Stimulated activated CD4-positive, alpha-beta T cell treated with anti-CD3 and anti-CD28 coated beads, Interleukin-12 subunit alpha, Interleukin-12 subunit beta, amount 100 ng/mL, for 24 hours (primary cell): ENCODE results near the gene NCL.

Experiments
- DNase-seq, 2 experiments: peaks; one replicate each; pipeline ENCODE4 v3.0.0-alpha.2; 2020; ENCODE audit warnings: low read depth in 2 of 2

The NCL gene, protein sequence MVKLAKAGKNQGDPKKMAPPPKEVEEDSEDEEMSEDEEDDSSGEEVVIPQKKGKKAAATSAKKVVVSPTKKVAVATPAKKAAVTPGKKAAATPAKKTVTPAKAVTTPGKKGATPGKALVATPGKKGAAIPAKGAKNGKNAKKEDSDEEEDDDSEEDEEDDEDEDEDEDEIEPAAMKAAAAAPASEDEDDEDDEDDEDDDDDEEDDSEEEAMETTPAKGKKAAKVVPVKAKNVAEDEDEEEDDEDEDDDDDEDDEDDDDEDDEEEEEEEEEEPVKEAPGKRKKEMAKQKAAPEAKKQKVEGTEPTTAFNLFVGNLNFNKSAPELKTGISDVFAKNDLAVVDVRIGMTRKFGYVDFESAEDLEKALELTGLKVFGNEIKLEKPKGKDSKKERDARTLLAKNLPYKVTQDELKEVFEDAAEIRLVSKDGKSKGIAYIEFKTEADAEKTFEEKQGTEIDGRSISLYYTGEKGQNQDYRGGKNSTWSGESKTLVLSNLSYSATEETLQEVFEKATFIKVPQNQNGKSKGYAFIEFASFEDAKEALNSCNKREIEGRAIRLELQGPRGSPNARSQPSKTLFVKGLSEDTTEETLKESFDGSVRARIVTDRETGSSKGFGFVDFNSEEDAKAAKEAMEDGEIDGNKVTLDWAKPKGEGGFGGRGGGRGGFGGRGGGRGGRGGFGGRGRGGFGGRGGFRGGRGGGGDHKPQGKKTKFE

DNA sequence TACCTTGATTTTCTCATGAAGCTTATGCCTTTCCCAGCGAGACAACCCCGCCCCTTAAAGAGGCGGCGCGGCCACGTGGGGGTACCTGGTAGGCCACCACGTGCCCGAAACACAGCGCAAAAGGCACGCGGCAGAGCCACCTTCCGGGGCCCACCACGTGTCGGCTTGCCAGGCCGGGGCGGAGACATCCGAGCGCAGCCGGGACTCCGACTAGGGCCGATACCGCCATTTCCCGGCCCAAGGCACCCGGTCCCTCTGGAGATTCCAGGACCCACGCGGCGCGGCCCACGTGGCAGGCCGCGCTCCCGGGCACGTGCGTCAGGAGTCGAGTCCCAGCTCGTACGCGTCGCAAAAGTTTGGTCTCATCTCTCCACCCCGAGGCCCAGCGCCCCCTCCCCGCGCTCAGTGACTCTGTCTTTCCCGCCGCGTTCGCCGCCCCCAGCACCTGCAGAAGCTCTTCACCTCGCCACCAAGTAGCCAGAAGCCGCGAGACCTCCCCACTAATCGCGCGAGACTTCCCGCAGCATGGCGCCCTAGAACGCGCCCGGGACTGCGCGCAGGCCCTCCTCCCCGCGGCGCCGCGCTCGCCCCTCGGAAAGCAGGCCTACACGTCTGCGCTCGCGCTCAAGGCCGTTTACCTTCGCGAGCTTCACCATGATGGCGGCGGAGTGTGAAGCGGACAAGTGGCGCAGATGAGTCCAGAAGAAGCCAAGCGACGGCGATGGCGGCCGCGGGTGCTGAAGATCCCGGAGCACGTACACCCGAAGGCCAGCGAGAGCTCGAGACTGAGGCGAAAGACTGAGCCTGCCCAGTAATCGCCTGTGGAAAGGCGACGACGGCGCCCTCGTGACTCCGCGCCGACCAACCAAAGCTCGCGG, at the start of gene NCL:
Gene NCL (minus strand): TSS at position 787 of the 878 bp plus-strand sequence. CDS start 131 bp downstream, at position 656.
- peak; percentile 70 to 79 for DNase-seq

DNA sequence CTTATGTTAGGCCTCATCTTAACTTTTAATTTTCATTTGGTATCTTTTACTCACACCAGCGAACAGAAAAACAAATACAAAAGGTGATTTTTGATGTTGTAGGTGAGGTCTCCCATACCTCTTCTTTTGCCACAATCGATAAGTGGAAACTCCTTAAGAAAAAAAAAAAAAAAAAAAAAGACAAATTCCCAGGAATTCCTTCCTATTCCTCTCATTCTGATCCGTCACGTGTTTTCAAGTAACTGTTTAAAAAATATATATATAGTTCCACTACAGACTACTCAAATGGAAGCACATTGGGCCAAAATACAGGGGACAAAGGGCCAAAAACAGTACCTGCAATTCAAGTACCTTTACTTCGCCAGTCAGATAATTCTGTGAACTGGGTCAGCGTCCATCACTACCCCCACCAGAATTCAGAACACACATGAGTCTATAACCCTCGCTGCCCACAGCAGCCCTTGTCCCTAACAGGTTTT, 49.5 kb upstream of the NCL start:
- no peak for DNase-seq

DNA sequence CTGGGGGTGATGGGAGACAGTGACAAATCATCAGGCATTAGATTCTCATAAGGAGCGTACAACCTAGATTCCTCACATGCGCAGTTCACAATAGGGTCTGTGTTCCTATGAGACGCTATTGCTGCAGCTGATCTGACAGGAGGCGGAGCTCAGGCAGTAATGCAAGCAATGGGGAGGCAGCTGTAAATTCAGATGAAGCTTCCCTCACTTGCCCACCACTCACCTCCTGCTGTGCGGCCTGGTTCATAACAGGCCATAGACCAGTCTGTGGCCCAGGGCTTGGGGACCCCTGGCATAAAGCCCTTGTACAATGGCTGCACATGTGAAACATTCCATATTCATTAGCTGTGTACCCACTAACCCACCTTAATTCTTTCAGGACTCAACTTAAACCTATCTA, 47.9 kb upstream of the NCL start:
- DNase-seq, result no peak

DNA sequence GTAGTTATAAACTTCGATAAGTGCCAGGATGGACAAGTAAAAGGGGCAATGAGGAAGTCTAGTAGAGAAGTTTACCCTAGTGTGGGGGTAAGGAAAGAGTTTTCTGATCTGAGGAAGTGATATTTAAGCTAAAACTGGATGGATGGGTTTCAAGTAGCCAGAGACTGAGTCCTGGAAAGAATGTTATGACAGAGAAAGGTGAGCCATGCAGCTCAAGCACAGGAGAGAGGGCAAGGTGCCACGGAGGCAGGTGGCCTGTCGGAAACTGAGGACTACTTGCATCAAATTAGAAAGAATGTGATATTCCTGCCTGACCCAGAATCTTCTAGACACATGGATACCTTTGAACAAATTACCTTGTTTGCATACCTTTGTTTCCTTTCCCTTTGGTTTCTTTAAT, 39.5 kb upstream of the NCL start:
- DNase-seq, result no peak

DNA sequence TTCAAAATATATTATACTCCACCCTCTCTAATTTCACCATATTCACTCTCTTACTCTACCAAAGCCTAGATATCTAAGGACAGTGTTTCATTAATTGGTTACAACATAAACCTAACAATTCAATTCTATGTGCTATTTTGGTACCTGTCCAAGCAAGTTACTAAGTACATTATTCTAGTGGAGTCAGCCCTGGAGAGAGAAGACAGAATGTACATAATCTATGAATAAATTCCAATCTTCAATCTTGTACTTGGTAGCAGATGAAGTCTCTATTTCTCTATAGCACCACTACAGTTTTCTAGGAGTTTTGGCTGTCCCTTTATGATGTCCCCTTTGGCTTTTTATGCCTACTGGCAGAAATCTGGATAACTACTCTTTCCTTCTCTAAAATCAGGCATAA, 38.3 kb upstream of the NCL start:
- DNase-seq, result no peak

DNA sequence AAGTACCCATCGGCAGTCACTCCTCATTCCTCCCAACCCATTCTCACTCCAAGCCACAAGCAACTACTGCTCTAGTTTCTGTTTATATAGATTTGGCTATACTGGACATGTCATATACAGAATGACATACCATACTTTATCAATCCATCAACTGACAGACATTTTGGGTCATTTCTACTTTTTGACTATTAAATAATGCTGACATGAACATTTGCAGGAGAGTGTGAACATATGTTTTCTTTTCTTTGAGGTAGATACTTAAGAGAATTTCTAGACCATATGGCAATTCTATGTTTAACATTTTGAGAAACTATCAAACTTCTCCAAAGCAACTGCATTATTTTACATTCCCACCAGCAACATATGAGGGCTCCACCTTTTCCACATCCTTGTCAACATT, 33.4 kb upstream of the NCL start:
- DNase-seq, result no peak

DNA sequence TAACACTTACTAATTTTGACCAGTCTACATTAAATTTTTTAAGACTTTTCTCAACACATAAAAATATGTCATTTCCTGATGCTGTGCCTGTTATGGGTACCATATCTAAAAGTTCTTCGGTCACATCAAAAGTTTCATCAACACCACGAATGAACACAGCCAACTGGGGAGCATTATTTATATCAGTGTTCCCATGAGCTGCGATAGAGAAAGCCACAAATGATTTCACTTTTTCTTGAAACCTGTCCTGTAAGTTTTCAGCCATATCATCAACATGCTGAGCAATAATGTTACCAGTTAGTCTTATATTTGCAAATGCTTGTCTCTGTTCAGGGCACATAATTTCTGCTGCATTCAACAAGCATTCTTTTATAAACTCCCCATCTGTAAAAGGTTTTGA, 30.4 kb upstream of the NCL start:
- DNase-seq, result no peak

DNA sequence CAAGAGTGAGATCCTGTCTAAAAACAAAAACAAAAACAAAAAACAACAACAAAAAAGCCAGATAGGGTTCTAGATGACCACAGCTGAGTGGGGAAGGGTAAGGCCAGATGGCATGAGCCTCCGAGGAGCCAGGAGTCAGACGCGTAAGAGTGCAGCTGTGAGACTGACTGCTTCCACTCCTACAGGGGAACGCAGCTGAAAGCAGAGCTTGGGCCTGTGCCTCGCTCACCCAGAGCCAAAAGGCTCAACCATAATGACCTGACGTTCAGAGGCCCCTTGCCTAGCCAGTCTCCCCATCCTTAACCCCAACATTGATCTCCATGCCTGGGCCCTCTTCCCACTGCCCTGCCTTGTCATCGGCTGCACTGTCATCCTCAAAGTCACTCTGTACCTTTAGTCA, 26.5 kb upstream of the NCL start:
- DNase-seq, result no peak

DNA sequence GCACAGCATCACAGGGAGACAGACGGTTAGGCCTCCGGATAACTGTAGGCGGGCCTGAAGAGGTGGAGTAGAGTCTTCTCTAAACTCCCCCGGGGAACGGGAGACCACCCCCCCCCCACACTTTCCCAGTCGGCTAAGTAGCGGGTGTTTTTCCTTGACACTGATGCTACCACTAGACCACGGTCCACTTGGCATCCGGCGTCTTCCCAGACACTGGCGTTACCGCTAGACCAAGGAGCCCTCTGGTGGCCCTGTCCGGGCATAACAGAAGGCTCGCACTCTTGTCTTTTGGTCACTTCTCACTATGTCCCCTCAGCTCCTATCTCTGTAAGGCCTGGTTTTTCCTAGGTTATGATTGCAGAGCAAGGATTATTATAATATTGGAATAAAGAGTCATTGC, 25.7 kb upstream of the NCL start:
- peak in 1 of 2 experiments; percentile 20 for DNase-seq

DNA sequence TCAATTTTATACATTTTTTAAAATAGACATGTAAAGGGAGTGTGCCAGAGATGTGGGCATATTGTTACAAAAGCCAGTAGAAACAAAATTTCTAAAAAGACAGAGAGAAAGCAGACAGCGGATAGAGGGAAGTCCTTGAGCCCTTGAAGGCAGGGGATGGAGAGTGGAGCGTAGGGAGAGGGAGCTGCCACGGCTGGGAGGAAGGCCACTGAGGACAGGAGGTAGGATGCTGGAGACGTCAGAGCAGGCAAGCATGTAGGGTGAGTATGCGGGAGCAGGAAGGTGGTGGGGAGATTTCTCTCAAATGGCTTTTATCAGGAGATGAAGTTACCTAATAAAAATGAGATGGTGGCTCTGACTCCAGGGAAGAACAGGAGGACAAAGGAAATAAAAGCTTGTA, 24.0 kb upstream of the NCL start:
- no peak for DNase-seq

DNA sequence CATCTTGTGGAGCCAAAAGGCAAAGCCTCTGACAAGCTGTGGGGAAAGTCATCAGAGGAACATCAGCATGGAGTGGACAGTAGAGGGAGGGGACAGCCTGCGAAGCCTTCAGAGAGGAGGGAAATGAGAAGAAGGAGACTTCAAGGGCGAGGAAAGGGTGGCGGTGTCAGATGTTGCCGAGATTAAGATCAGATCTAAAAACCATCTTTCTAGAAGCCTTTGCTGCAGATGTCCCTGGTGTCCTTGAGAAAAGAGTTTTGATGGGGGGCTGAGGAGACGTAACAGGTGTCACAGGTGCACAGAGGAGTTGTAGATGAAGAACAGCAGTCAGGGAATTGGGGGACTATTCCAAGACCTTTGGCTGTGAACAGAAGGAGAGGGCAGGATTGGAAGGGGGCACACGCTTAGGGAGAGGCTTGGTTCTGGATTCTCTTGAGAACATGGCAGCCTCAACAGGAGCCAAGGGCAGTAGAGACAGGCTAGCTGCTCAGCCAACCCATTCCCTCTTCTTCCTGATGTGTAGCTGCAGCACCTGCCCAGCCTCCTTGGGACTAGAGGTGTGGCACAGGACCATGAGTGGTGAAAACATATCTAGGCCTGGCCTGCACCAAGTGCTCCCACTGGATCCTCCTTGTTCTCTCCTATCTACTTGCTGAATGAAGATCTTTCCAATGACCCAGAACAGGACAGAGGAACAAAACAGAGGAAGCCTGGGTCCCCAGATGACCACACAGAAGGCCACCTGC, 22.7 kb upstream of the NCL start:
- DNase-seq, result no peak

DNA sequence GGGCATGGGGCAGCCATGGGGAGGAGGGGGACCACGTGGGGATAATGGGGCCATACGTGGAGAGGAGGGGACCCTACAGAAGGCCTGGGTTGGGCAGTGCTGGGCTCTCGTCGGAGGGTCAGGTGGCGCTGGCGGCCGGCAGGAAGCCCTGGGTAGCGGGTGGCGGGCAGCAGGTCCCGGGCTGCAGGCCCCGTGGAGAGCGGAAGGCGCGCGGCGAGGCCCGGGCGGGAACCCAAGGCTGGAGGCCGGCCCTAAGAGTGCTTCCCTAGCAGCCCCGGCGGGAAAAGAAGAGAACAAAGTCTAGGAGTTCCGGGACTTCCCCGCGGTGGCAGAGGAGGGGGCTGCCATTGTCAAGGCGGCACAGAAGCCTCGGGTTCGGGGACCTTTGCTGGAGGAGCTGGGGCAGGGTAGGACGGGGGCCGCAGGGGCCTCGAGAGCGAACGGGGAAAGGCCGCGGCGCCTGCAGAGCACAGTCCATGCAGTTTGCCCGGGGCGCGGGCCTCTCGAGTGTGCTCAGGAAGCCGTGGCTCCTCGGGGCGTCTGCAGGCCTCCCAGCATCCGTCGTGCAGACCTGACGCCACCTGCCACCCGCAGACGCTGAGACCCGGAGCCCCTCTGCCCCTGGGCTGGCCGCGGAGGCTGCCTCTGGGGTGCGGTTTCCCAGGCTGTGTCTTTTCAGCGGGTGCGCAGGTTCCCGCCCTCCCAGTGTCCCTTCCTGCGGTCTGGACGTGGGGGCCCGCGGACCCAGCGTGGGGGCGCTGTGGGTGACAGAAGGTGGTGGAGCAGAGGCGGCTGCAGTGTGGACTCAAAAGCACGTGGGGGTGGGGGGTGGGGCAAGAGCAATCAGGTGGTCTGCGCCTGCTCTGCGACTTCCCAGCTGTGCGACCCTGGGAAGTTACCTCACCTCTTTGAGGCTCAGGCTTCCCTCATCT, 19.4 kb upstream of the NCL start:
- DNase-seq, result peak; percentile 15 to 17

DNA sequence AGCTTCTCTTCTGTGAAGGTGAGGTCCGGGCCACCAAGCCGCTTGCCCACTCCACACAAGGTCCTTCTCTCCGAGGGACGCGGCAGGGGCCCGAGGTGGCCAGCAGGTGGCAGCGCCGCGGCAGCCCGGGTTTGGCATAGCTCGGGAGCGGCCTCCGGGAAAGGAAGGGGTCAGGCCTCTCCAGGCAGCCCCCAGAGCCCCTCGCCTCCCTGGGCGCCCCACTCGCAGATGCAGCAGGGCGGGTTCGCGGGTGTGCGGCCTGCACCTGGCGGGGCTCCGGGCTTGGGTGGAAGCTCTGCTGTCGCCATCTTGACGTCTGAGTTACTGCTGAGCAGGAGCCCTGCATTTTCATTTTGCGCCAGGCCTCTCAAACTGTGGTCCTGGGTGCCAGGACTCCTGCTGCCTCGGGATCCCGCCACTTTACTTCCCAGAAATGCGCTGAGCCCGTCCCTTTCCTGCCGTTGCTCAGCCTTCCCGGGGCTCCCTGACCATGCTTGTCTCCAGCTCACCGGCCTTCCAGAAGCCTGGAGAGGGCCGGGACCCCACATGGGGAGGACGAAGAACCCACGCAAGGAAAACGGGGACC, 18.6 kb upstream of the NCL start:
- DNase-seq, result peak; percentile 52 to 67

DNA sequence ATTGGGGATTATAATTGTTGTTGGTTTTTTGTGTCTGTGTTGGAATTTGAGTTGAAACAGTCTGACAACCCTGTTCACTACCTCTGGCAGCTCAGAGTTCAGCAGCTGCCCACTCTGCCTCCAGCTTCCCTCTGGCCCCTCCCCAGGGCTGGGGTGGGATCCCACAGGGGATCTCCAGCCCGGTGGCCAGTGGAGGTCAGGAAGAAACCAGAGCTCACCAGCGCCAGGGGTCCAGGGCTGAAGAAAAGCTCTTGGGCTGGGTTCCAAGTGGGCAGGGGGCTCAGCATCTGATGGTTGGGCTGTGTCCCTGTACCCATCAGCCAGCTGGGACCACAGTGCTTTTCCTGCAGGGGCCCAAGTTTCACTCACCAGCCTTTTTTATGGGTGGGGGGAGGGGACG, 16.5 kb upstream of the NCL start:
- DNase-seq, result no peak

DNA sequence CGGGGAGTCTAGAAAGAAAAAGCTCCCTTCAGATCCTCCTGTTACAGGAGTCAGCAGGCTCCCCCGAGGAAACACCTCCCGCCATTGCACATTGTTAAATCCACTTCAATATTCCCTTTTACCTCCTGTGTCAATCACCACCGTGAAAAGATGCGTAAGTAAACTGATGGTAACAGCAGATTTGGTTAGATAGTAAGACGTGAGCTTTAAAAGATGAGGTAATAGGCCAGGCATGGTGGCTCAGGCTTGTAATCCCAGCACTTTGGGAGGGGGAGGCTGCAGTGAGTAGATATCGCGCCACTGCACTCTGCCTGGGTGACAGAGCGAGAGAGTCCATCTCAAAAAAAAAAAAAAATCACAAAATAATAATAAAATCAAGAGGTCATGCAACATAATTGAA, 15.2 kb upstream of the NCL start:
- DNase-seq, result no peak

DNA sequence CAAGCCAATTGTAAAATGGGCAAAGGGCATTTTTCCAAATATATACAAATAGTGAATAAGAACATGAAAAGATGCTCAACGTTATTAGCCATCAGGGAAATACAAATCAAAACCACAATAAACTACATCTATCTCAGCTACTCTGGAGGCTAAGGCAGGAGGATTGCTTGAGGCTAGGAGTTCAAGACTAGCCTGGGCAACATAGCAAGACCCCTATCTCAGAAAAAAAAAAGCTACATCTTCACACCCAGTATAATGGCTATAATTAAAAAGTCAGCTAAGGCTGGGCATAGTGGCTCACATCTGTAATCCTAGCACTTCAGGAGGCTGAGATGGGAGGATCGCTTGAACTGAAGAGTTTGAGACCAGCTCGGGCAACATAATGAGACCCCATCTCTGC, 12.6 kb upstream of the NCL start:
- no peak for DNase-seq

DNA sequence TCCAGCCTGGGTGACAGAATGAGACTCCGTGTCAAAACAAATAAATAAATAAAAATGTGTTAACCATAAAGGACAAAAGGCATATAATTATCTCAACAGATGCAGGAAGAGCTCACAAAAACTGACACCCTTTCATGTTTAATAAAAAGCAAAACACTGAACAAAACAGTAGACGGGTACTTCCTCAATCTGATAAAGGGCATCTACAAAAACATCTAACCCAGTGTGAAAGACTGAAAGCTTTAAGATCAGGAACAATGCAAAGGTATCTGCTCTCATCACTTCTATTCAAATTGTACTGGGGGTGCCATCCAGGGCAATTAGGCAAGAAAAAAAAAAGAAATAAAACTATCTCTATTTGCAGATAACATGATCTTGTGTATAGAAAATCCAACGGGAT, 11.7 kb upstream of the NCL start:
- DNase-seq, result no peak

DNA sequence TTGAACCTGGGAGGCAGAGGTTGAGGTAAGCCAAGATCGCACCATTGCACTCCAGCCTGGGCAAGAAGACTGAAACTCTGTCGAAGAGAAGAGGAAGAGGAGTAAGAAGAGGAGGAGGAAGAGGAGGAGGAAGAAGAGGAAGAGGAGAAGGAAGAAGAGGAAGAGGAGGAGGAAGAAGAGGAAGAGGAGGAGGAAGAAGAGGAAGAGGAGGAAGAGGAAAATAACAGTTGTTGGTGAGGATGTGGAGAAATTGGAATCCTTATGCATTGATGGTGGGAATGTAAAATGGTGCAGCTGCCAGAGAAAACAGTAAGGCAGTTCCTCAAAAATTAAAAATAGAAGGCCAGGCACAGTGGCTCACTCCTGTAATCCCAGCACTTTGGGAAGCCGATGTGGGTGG, 8.5 kb upstream of the NCL start:
- DNase-seq, result no peak

DNA sequence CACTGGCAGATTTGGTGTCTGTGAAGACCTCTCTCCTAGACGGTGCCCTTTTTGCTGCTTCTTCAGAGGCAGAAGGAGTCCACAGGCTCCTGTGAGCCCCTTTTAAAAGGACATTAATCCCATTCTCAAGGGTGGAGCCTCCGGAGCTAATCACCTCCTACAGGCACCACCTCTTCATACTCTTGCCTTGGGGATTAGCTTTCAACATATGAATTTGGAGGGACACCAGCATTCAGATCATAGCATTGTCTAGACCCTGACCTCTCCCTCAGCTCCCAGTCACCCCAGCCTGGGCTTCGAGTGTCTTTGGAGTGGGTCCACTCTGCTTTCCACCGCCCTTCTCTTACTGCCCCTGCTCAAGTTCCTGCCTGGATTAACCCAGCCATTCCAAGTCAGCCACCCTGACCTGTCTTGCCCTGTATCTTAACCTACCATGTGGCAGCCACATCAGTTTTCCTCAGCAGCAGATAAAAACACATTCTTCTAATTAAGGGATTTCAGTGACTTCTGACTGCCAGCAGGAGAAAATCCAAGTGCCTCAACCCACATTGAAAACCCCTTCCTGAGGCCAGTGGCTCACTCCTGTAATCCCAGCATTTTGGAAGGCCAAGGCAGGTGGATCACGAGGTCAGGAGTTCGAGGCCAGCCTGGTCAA, 6.1 kb upstream of the NCL start:
- no peak for DNase-seq

DNA sequence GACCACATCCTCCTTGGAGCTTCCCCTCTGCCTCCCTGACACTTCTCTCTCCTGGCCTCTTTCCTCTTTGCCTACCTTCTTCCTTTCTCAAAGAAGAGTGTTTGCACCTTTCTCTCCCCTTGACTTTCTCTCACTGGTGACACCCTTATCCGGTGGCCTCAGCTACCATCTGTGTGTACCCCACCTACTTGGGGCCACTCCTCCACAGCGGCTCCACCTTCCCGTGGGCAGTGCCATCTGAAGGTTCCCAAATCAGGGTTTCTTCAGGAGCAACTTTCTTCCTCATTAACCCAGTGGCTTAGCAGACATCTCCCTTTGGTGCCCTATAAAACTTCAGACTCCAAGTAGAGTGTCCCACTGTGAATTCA, 5.3 kb upstream of the NCL start:
- DNase-seq, result no peak
